HG02852 (cell line): Measurements from ENCODE around the gene TSHZ2.

ENCODE experiments used
- ATAC-seq: cut with Tn5 transposase; IDR thresholded peaks from one replicate; pipeline ENCODE4 v1.9.1; 2021; ENCODE audit warnings: mild to moderate bottlenecking, moderate library complexity; ENCODE audit not compliant: unreplicated experiment

TSHZ2 gene

DNA sequence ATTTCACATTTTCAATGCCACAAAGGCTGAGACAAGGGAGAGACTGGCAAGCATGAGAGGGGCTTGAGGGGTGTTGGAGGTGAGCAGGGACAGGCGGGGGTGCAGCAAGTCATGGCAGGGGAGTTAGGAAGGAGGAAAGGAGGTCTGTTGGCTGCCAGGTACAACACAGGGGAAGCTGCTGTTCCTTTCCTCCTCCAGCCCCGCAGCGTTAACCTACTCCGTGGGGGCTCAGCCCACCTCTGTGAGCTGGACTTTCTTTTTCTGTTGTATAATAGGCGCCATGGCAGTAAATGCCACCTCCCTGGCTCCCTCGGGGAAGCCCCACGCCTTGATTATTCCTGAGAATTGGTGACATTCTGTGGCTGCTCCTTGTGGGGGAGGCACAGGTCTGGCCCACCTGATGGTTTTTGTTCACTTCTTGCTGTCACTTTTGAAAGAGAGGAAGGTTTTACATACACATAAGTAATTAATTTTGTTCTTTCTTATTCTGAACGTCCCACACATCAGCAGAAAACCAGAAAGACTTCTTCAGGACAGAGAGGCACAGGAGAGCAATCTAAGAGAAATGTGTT is 293.2 kb downstream of the TSHZ2 start:
- no peak for ATAC-seq

GRCh38 chr20:53269380-53269779 is 297.2 kb downstream of the TSHZ2 start:
- ATAC-seq: no peak

DNA sequence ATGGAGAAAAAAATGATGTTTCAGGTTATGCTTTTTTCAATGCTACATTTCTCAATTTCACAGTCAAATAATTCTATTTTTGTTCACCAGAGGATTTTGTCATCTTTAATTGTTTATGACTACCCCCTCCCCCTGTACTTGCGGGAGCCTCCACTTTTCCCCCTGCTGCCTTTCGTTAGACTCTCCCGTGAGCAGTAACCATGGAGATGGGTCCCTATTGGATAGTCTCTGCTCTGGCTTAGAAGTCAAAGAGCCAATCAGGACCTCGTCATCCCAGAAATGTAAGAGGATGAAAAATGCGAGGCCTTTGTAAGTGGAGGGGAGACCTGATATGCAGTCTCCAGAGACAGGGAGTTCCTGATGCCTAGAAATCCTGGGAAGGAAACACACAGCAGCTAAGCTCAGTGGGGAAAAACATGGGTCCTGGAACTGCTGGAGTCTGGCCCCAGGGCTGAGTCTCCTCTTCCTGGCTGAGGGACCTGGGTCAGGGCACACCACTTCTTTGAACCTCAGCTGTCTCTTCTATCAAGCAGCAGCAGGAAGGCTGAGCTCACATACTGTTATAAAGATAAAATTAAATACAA is 298.7 kb downstream of the TSHZ2 start:
- no peak for ATAC-seq

GRCh38 chr20:53274365-53274764 is 302.2 kb downstream of the TSHZ2 start:
- ATAC-seq: no peak

DNA sequence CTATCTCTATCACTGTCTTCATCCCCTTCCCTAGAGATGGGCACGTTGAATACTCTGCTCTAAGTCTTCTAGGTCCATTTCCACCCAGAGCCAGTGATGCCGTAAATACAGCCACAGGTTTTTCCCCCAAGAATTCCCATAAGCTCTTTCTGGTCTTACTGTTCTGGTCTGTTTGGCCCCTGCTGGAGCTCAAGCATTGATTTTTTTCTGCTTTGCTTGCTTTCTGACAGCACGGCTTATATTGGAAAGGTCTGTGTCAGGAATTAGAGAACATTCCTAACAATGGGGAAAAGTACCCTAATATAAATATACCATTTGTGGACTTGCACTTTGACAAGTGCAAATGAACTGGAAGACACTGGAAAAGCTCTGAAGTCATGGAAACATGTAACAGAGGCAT is 302.6 kb downstream of the TSHZ2 start:
- ATAC-seq: no peak

- ATAC-seq: no peak
Observed at GRCh38 chr20:53276143-53276542, 304.0 kb downstream of the TSHZ2 start.

DNA sequence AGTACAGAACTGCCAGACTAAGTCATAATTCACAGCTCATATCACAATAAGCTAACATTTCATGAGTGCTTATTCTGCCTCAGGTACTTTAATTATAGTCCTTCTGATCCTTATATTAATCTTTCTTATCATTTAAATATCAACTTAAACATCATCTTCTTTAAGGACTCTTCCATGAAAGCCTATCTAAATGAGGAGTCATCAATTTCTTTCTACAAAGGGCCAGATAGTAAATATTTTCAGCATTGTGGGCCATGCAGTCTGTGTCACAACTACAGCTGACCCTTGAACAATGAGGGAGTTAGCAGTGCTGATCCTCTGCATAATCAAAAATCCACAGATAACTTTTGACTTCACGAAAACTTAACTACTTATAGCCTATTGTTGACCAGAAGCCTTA is 306.4 kb downstream of the TSHZ2 start:
- no peak for ATAC-seq

GRCh38 chr20:53279735-53280134 is 307.6 kb downstream of the TSHZ2 start:
- ATAC-seq: no peak

GRCh38 chr20:53281557-53282117 is 309.5 kb downstream of the TSHZ2 start:
- ATAC-seq: no peak

DNA sequence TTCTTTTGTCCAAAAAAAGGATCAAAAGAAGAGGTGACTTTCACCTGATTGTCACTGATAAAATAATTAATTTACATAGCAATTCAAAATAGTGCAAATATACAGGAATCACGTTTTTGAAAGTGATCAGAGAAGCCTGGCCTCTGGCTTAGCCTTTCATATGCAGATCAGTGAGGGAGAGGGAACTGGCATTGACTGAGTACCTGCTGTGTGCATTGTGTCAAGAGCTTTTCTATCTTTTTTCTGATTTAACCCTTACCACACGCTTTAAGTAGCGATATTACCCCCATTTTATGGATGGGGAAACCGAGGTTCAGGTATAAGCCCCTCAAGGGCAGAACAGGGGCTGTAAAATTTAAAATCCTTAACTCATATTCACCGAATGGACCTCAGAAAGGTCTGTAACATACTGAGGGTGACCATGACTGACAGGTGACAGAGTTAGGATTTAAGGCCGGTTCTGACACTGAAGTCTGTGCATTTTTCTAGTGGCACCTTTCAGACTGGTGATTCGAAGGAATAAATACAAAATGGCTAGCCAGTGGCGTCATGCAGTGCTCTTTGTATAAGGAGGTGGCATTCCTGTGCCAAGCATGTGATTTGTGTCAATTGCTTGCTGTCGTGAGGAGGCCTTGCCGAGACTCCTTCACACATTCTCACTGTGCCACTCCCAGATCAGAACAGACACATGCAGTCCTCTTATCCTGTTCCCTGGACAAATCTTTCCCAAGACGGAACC is 310.2 kb downstream of the TSHZ2 start:
- no peak for ATAC-seq

- no peak for ATAC-seq
Observed at GRCh38 chr20:53283011-53283410, 310.9 kb downstream of the TSHZ2 start.

GRCh38 chr20:53283597-53283996 is 311.4 kb downstream of the TSHZ2 start:
- no peak for ATAC-seq

DNA sequence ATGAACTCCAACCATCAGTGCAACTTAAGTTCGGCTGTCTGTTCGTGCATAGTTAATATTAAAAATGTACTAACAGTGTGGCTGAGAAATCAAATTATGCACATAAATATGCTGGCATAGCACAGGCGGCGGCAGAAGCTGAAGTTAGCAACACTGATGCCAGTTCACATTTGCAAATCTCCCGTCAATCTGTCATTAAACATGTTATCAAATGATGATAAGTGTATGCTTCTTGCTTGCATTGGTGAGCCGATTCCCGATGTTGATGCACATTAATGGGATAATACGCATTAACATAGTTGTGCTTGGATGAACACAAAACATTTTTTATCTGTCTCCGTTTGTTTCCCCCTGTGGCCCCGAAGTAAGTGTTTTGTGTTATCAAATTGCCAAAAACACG is 312.1 kb downstream of the TSHZ2 start:
- no peak for ATAC-seq

DNA sequence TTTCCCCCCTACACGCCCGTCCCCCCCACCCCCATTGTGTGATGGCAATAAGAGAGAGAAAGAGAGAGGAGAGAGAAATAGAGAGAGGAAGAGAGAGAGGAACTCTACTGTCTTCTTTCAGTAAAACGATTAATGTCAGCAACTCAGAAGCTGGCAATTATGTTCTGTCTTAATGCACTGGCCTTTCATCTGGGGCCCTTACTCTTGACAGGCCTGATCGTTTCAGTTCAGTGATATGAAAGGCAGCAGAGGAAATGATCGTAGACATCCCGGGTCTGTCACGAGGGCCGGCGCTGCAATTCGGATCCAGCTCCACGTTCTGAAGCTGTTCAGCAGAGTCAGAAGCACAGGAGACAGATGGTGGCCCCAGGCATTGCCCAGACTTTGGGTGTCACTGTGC is 312.5 kb downstream of the TSHZ2 start:
- no peak for ATAC-seq

- no peak for ATAC-seq
Observed at GRCh38 chr20:53287357-53288042, 315.3 kb downstream of the TSHZ2 start.

- ATAC-seq: no peak
Observed at GRCh38 chr20:53291548-53291947, 319.4 kb downstream of the TSHZ2 start.

- ATAC-seq: no peak
Observed at GRCh38 chr20:53292347-53292746, 320.2 kb downstream of the TSHZ2 start.

GRCh38 chr20:53294804-53295203 is 322.6 kb downstream of the TSHZ2 start:
- no peak for ATAC-seq

- no peak for ATAC-seq
Observed at GRCh38 chr20:53296025-53296424, 323.9 kb downstream of the TSHZ2 start.

GRCh38 chr20:53296451-53297153 is 324.4 kb downstream of the TSHZ2 start:
- ATAC-seq: no peak

GRCh38 chr20:53297154-53297529 is 325.0 kb downstream of the TSHZ2 start:
- no peak for ATAC-seq
